DND-41 (cell line): Measurements from ENCODE around the gene NTRK1.

Experiments
- EZH2 ChIP-seq: IDR thresholded peaks from 3 replicates; pipeline ENCODE4 v1.6.1; 2012; ENCODE audit warnings: borderline replicate concordance, low read depth, mild to moderate bottlenecking, moderate library complexity, low read length, inconsistent platforms; ENCODE audit not compliant: severe bottlenecking
- TF ChIP-seq, protein P1 (sequence below): IDR thresholded peaks from 2 replicates; pipeline ENCODE4 v1.5.1; 2012; ENCODE audit warnings: borderline replicate concordance, low read length, moderate library complexity, mild to moderate bottlenecking; ENCODE audit not compliant: poor library complexity, severe bottlenecking; ENCODE audit errors: extremely low read depth

DNA sequence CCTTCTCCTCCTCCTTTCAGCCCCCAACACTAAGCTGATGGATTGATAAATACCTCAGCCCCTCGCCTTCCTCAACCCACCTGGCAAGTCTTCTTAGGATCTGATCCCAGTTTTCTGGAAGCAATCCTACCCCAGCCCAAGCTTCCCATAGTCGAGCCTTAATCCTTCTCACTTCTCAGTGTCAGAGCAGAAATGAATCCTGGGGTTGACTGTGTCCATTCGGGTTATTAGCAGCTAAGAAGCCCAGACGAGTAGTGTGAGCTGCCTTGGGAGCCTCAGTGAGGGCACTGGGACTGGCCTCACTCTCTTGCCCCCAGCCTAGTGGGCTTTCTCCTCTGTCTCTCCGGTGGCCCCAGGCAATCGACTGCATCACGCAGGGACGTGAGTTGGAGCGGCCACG is 20.4 kb downstream of the NTRK1 start:
- no peak for TF ChIP-seq EZH2
- TF ChIP-seq, protein P1, sequence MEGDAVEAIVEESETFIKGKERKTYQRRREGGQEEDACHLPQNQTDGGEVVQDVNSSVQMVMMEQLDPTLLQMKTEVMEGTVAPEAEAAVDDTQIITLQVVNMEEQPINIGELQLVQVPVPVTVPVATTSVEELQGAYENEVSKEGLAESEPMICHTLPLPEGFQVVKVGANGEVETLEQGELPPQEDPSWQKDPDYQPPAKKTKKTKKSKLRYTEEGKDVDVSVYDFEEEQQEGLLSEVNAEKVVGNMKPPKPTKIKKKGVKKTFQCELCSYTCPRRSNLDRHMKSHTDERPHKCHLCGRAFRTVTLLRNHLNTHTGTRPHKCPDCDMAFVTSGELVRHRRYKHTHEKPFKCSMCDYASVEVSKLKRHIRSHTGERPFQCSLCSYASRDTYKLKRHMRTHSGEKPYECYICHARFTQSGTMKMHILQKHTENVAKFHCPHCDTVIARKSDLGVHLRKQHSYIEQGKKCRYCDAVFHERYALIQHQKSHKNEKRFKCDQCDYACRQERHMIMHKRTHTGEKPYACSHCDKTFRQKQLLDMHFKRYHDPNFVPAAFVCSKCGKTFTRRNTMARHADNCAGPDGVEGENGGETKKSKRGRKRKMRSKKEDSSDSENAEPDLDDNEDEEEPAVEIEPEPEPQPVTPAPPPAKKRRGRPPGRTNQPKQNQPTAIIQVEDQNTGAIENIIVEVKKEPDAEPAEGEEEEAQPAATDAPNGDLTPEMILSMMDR, result no peak
